Stimulated activated CD8-positive, alpha-beta memory T cell treated with anti-CD3 and anti-CD28 coated beads, Interleukin-15, amount 100 ng/mL, for 4 hours (primary cell): ENCODE measurements around the gene CCDC127.
"Not testable (repeated sequence)": the region's sequence is repeated elsewhere in the genome, so short reads cannot be mapped to it uniquely, and the experiment has no call there.

ENCODE experiments used
- DNase-seq, 2 donors: peaks; one replicate each; pipeline ENCODE4 v3.0.0-alpha.2; 2020; ENCODE audit warnings: low read depth in 2 of 2

CCDC127 gene

GRCh38 chr5:204001-204400, 14.0 kb downstream of the CCDC127 start:
- no peak for DNase-seq

DNA sequence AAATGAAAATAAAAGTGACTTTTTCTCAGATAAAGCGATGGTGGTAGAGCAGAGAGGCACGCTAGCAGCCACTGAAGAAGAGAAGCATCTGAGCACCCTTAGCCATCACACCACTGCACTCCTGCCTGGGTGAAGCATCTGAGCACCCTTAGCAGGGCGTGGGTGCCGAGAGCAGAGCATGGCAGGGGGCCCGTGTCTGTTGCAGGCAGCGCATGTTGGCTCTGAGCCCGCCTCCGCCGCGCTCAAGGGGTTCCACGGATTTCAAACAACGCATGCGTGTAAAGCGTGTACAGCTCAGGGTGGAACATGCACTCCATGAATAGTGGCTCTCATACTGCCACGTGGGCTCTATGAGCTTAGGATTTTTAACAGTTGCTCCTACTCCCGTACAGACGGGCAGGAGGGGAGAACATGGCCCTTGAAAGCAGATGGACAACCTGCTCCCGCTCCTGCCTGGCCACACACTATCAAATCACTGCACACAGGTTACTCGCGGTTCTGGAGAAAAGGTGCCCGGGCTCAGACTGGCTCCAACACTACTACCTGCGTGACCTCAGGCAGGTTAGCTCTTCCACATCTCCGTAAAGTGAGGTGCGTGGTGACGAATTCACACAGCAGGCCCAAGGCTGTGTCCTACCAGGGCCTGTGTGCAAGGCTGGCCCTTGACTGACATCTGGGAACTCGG, 14.6 kb downstream of the CCDC127 start:
- DNase-seq = no peak

- DNase-seq = no peak
Measured at GRCh38 chr5:201672-202071, 16.3 kb downstream of the CCDC127 start.

DNA sequence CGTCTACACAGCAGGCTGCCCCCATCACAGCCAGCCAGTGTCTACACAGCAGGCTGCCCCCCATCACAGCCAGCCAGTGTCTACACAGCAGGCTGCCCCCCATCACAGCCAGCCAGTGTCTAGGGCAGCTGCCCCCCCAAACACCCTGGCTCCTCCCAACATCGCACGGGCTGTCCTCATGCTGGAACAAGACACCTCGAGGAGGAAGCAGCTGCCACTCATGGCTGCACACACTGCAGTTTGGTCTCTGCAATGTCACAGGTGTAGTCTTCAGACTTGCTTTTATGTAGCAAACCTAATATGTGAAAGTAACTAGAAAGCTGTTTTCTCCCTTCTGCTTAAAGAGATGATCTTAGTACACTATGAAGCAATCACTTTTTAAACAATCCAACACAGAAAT, 17.0 kb downstream of the CCDC127 start:
- no peak for DNase-seq

DNA sequence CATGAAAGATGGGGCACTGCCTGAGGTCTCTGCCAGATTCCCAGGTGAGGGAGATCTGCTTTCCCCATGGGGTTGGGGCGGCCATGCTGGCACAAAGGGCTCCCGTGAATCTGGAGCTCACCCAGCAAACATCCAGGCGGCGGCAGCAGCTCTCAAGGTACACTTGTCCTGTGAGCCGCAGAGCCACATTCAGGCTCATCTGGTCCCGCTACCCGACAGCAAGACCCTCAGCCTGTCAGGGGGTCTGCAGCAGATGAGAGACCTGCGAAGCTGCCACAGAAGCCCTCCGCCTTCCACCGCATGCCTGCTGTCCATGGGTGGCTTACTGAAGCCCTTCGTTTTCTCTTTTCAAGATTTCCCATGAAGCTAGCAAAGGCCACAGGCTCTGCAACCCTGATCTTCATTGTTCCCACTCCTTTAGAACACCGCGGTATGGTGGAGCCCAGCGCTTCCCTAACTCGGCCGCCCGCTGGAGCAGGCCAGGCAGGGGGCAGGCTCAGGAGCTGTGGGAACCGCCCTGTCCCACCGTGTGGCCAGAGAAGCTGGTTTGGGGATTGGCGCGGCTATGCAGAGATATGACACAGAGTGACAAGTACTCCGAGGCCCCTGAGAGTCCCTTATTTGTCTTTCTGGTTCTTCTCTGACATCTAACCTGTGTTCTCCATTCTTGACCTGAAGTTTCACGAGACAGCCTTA, 17.9 kb downstream of the CCDC127 start:
- DNase-seq = no peak

GRCh38 chr5:199197-199949, 18.6 kb downstream of the CCDC127 start:
- no peak for DNase-seq

DNA sequence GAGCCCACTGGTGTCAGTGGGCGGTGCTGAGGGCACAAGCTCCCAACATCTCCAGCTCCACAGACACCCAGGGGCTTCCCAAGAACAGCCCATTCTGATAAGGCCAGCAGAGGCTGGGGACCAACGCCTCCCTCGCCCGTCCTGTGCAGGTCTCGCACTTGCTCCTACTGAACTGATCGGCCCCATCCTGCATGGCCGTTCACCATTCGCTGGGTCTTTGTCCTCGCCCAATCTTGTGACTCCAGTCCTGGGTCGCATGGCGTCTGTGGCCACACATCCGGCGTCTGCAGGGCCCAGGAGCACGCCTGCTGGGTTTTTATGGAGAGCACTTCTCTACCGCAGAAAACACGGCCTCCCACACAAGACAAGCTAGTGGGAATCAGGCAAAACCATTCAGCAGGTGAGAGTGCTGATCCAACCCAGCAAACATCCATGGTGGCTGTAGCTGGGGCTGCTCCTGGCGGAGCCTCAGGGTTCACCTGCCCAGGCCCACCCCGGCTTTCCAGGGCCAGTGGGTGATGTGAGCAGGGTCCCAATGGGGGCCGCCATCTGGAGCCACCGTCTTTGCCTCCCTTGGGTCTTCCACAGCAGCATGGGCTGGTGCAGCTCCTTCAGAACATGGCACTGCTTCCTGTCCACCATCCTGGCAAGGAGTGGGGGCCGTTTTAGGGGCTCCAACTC, 19.3 kb downstream of the CCDC127 start:
- DNase-seq = no peak

- no peak for DNase-seq
Measured at GRCh38 chr5:197892-198489, 20.0 kb downstream of the CCDC127 start.

GRCh38 chr5:197031-197430, 20.9 kb downstream of the CCDC127 start:
- DNase-seq = not testable (repeated sequence)

- DNase-seq = no peak
Measured at GRCh38 chr5:196350-196749, 21.6 kb downstream of the CCDC127 start.

DNA sequence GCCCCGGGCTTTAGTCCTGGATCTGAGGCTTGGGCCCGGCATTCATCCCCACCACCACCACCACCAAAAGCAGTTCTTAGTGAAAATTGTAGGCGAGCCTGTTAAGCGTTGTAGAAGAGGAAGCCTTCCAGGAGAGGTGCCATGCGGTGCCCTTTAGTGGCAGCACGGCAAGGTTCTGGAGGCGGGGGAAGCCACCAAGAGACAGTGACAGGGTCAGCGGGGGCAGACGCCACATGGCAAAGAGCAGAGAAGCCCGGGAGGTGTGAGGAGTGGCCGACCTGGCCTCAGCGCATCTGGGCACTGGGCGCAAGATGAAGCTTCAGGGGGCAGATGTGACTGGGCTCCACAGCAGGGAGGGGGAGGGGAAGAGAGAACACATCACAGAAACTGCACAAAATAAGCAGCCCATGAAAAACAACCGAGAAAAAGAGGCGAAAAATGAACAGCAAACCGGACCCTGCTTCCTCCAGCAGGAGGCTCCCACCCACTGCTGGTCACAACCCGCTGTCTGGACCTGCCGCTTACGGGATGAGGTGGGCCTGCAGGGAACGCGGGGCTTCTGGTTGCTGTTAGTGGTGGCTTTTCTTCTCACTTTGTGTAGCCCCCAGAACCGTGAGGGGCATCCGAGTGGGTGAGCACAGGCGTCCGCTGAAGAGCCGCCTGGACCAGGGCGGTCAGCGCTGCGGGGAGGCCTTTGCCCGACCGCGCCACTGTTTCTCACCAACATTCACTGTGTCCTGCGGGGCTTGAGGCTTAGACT, 22.4 kb downstream of the CCDC127 start:
- DNase-seq = no peak

DNA sequence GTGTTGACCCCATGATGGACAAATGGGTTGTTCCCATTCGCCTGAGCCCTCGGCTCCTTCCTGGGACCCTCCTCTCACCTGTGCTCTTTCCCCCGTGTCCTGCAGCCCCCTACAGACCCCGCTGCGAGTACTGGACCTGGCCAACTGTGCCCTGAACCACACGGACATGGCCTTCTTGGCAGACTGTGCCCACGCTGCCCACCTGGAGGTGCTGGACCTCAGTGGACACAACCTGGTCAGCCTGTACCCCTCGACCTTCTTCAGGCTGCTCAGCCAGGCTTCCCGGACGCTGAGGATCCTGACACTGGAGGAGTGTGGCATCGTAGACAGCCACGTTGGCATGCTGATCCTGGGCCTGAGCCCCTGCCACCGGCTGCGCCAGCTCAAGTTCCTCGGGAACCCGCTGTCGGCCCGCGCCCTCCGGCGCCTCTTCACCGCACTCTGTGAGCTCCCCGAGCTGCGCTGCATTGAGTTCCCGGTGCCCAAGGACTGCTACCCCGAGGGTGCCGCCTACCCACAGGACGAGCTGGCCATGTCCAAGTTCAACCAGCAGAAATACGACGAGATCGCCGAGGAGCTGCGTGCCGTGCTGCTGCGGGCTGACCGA, 23.2 kb downstream of the CCDC127 start:
- DNase-seq = no peak

- no peak for DNase-seq
Measured at GRCh38 chr5:194102-194501, 23.9 kb downstream of the CCDC127 start.

DNA sequence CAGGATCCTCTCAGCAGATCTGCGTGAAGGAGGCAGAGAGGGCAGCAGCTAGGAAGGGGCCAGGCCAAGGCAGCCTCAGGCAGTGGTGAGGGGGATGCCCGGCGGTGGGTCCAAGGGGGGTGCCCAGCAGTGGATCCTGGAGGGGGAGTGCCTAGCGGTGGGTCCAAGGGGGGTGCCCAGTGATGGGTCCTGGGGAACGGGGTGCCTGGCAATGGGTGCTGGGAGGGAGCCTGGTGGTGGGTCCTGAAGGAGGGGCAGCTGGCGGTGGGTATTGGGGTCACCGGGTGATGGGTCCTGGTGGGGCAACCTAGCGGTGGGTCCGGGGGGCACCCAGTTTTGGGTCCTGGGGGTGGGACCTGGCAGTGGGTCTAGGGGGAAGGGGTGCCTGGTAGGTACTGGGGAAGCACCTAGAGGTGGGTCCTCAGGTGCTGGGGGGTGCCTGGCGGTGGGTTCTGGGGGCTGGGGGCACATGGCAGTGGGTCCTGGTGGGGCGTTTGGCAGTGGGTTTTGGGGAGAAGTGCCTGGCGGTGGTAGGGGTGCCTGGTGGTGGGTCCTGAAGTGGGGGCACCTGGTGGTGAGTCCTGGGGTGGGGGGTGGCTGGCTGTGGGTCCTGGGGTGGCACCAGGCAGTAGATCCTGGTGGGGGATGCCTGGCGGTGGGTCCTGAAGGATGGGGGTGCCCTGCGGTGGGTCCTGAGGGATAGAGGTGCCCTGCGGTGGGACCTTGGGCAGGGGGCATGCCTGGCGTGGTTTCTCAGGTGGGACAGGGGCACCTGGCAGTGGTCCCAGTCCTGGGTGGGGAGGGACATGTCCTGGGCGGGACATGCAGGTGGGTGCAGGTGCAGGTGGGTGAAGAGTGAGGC, 24.8 kb downstream of the CCDC127 start:
- DNase-seq = no peak

DNA sequence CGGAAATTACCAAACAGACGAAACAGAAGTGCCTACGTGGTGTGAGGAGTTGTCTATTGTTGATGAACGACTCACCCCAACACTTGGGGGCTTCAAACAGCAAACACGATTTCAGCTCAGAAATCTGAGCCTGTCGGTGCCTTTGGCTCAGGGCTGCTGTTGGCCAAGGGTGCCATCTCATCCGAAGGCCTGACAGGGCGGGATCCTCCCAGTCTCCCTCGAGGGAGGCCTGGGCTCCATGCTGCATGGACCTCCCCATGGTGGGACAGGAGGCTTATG, 25.3 kb downstream of the CCDC127 start:
- DNase-seq = no peak

DNA sequence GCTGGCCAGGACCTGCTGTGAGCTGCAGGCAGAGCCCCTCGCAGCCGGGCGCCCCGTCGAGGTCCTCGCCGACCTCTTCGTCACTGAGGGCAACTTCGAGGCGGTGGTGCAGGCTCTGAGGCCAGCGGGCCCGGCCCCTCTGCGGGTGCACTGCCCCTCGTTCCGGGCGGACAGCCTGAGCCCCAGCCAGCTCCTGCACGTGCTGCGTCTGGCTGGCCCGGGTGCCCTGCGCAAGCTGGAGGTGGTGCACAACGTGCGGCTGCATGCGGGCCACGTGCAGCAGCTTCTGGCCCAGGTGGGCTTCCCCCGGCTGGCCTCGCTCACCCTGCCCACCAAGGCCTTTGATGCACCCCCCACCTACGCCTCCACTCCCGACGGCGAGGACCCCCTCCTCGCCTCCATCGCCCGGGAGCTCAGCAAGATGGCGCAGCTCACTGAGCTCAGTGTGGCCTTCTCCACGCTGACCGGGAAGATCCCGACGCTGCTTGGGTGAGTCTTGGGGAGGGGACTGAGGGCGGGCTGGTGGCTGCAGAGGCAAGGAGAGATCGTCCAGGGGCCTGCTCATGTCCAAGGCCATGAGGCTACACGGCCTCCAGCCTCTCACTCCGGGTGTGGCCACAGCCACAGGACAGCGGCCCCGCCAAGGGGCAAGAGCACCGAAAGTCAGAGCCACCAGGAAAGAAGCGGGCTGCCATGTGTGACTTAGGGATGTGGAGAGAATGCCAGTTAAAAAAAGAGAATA, 25.8 kb downstream of the CCDC127 start:
- no peak for DNase-seq

- DNase-seq = no peak
Measured at GRCh38 chr5:191036-191948, 26.7 kb downstream of the CCDC127 start, which contains the start of gene LRRC14B. Gene LRRC14B (plus strand): TSS chr5:191495. CDS start chr5:191539, 44 bp downstream.
